Pancreas (tissue), 10 donors: ENCODE data around the gene INTS1. TPM values are rescaled to one million over a fixed set of nuclear protein-coding genes. Genes with fewer than 3 reads are reported as not detected.

Source experiments
- ATAC-seq, 4 donors: fragments of 200-7000 bp; cut with Tn5 transposase; one replicate each; pipeline versions ENCODE4 v1.8.0 to v1.9.1; 2020; ENCODE audit warnings: mild to moderate bottlenecking in 4 of 4, moderate library complexity in 4 of 4
- DNase-seq, 6 donors: peaks; one replicate each; pipeline ENCODE4 v3.0.0-alpha.2; 2020
- FAIRE-seq: peaks from 2 replicates; lab custom pipeline; 2012; peaks lifted over from hg19 to GRCh38; lab: Jason Lieb, UNC
- H3K27ac ChIP-seq, 4 donors: fragments of 200-600 bp; sonication (generic); 1 replicate in 3 of 4; 2 replicates in 1 of 4; pipeline versions ENCODE4 v1.5.0 to v1.8.0; 2020
- H3K27me3 ChIP-seq, 4 donors: fragments of 200-600 bp; one replicate each; pipeline ENCODE4 v1.8.0; 2021
- H3K36me3 ChIP-seq, 3 donors: fragments of 200-600 bp; sonication (generic) in 1 of 3; one replicate each; pipeline versions ENCODE4 v1.5.0 to v1.8.0; 2020 to 2021
- H3K4me1 ChIP-seq, 3 donors: fragments of 200-600 bp; one replicate each; pipeline ENCODE4 v1.8.0; 2021
- H3K4me3 ChIP-seq, 4 donors: fragments of 200-600 bp; sonication (generic) in 2 of 4; one replicate each; pipeline versions ENCODE4 v1.5.0 to v1.8.0; 2020 to 2021
- H3K9me3 ChIP-seq, 4 donors: fragments of 200-600 bp; one replicate each; pipeline ENCODE4 v1.8.0; 2021
- CTCF ChIP-seq, 4 donors: fragments of 200-600 bp; sonication (generic) in 3 of 4; IDR thresholded peaks; one replicate each; pipeline versions ENCODE4 v1.5.0 to v1.8.0; 2021; ENCODE audit warnings: antibody characterized with exemption in 4 of 4
- WGBS, 2 donors: extraction: QIAGEN DNeasy Blood & Tissue Kit; methylation state at CpG; one replicate each; pipeline ENCODE4 v1.1.7; 2013; 5-methylcytosine and 5-hydroxymethylcytosine counted together
- intact Hi-C, 3 donors: fragments of 100-400 bp; cut with DNase I; formaldehyde crosslinking; loops; one replicate each; pipeline versions ENCODE4 v1.11.1 to v1.14.2; 2022
- polyA plus RNA-seq, 2 donors: library from polyadenylated mRNA; stranded (reverse); fragments of 200-250 nt; gene quantifications; one replicate each; pipeline ENCODE4 v1.2.3, GENCODE V29; 2013
- total RNA-seq, 6 donors: library from RNA; stranded (reverse); fragmentation: NEBNext Ultra II Directional in 4 of 6; extraction: Animal tissue kit (Norgen Biotek cat#: 25700) in 4 of 6; gene quantifications; one replicate each; pipeline versions ENCODE4 v1.2.1 to v1.2.4, GENCODE V29; 2021 to 2023
- donor health status: healthy with polysubstance abuse.
- donor health status: DM: no; HTN: no; CAD: no; lungs with moderate emphysema.
- donor health status: DM: no; HTN: no; CAD: no.
- donor health status: control.
- donor health status: control.
- donor health status: Bipolar disorder and iron deficiency.
- donor health status: DM: yes; HTN: yes; CAD: no.
- donor health status: DM: no; HTN: no; CAD: no.
- donor health status: DM: no; HTN: no; CAD: no.
- donor health status: DM: yes; HTN: yes; CAD: no.

The INTS1 gene
- total and polyA plus RNA-seq, 8 donors = 45.0 to 166 (median 62.2) TPM

GRCh38 chr7:1457949-1458682 is 46.1 kb downstream of the INTS1 start:
- DNase-seq = peak in 1 of 6 donors; percentile 31
- no peak for FAIRE-seq
- Histone ChIP-seq H3K36me3 (no peaks in the 10 kb centered on the region), H3K9me3 (no peaks in the 10 kb centered on the region), H3K4me3 (peak overlapping the region; percentile 49 to 78 (median 75)), H3K27me3 (no peaks in the 10 kb centered on the region), H3K4me1 (peaks cover 10 to 36% (median 21%) of the 10 kb centered on the region in 3 donors), H3K27ac (peak overlapping the region in 2 of 4 donors; percentile 70 to 78)
- no peak for ATAC-seq
- WGBS, 2 donors = 36 to 46% methylated on average over 23 of the region's 23 CpGs
- no peak for TF ChIP-seq CTCF (IDR thresholded peaks at IDR 0.05)
- intact Hi-C loops = no loop called here

- peaks cover 10 to 36% (median 21%) of the 10 kb centered on the region in 3 donors for H3K4me1 ChIP-seq
These were observed 46.9 kb downstream of the INTS1 start for GRCh38 chr7:1457059-1457948.

DNA sequence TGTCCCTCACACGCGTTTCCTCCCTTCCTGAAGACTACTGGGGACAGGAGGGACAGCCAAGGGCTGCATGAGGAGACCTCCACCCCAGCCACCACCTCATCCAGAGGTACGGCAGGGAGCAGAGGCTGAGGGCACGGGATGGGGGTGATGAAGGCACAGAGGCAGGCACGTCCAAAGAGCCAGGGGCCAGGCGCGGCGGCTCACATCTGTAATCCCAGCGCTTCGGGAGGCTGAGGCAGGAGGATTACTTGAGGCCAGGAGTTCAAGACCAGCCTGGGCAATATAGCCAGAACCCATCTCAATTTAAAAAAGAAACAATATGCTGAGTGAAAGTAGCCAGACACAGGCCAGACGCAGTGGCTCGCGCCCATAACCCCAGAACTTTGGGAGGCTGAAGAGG is 48.2 kb downstream of the INTS1 start:
- ATAC-seq (no peak), FAIRE-seq (no peak), DNase-seq (no peak)
- H3K27me3 ChIP-seq = no peaks in the 10 kb centered on the region
- H3K36me3 ChIP-seq = no peaks in the 10 kb centered on the region
- WGBS, 2 donors = 72 to 75% methylated on average over 13 of the region's 13 CpGs
- peak overlapping the region in 3 of 4 donors; percentile 1 to 36 (median 20) for H3K4me3 ChIP-seq
- no peaks in the 10 kb centered on the region for H3K9me3 ChIP-seq
- intact Hi-C loops = no loop called here
- H3K27ac ChIP-seq = peak overlapping the region; percentile 78 to 92 (median 86)
- TF ChIP-seq CTCF (IDR thresholded peaks at IDR 0.05) = no peak
- H3K4me1 ChIP-seq = peaks cover 5 to 33% (median 21%) of the 10 kb centered on the region in 3 donors

More at GRCh38 chr7:1457059-1457948, 46.9 kb downstream of the INTS1 start:
- WGBS, 2 donors = 67 to 68% methylated on average over 18 of the region's 18 CpGs
- intact Hi-C loops = no loop called here
- H3K27ac ChIP-seq = no peak overlapping the region
- ATAC-seq = no peak
- no peaks in the 10 kb centered on the region for H3K36me3 ChIP-seq
- peak overlapping the region in 1 of 4 donors; percentile 78 for H3K4me3 ChIP-seq
- no peak for FAIRE-seq
- H3K27me3 ChIP-seq = no peaks in the 10 kb centered on the region
- TF ChIP-seq CTCF (IDR thresholded peaks at IDR 0.05) = no peak
- DNase-seq = no peak
- no peaks in the 10 kb centered on the region for H3K9me3 ChIP-seq

GRCh38 chr7:1455241-1455939 is 48.8 kb downstream of the INTS1 start:
- Histone ChIP-seq H3K27ac (peak overlapping the region; percentile 78 to 92 (median 86)), H3K9me3 (no peaks in the 10 kb centered on the region), H3K27me3 (no peaks in the 10 kb centered on the region), H3K36me3 (no peaks in the 10 kb centered on the region), H3K4me1 (peaks cover 5 to 28% (median 21%) of the 10 kb centered on the region in 3 donors), H3K4me3 (peak overlapping the region in 3 of 4 donors; percentile 2 to 36 (median 20))
- no peak for TF ChIP-seq CTCF (IDR thresholded peaks at IDR 0.05)
- ATAC-seq (peak; percentile 54 to 76 (median 70)), DNase-seq (peak; percentile 91 to 97 (median 93)), FAIRE-seq (no peak)
- intact Hi-C loops = no loop called here
- 7 to 12% methylated on average over 25 to 26 of the region's 26 CpGs for WGBS, 2 donors
